ENCODE data around the gene FAM169A.

FAM169A gene

GRCh38 chr5:74738406-74738805 lies 127.8 kb downstream of the FAM169A start:
- H3K27ac ChIP-seq (ENCODE audit: low read depth, low read length, poor library complexity, severe bottlenecking), result no peak overlapping the region
- H3K4me2 ChIP-seq (ENCODE audit: low read length), result no peak overlapping the region
- H3K79me2 ChIP-seq (ENCODE audit: insufficient read depth, low read length), result no peaks in the 10 kb centered on the region
- H3K36me3 ChIP-seq (ENCODE audit: insufficient read depth, low read length), result peaks cover 79% of the 10 kb centered on the region
- no peaks in the 10 kb centered on the region for H3F3A ChIP-seq (ENCODE audit: insufficient read depth, low read length)
- H3K27me3 ChIP-seq (ENCODE audit: insufficient read depth, low read length), result no peaks in the 10 kb centered on the region
- TF ChIP-seq CTCF (IDR thresholded peaks at IDR 0.05; ENCODE audit: low read length), result no peak
- no peak for TF ChIP-seq EZH2 (IDR thresholded peaks at IDR 0.05; ENCODE audit: borderline replicate concordance, low read length)
- H3K9me2 ChIP-seq (ENCODE audit: low read depth, low read length), result no peaks in the 10 kb centered on the region
- H3K4me1 ChIP-seq (ENCODE audit: insufficient read depth, low read length, severe bottlenecking), result no peaks in the 10 kb centered on the region
- H2AFZ ChIP-seq (ENCODE audit: low read length), result no peak overlapping the region
- no peak overlapping the region for H3K9ac ChIP-seq (ENCODE audit: low read length)
- H3K4me3 ChIP-seq (ENCODE audit: low read depth, low read length, poor library complexity, severe bottlenecking), result no peak overlapping the region
- no peaks in the 10 kb centered on the region for H3K9me3 ChIP-seq (ENCODE audit: low read length)
- H4K20me1 ChIP-seq (ENCODE audit: insufficient read depth, low read length), result no peaks in the 10 kb centered on the region

GRCh38 chr5:74736759-74737158 lies 129.4 kb downstream of the FAM169A start:
- no peak overlapping the region for H3K9ac ChIP-seq (ENCODE audit: low read length)
- H3F3A ChIP-seq (ENCODE audit: insufficient read depth, low read length), result no peaks in the 10 kb centered on the region
- no peaks in the 10 kb centered on the region for H3K27me3 ChIP-seq (ENCODE audit: insufficient read depth, low read length)
- no peak overlapping the region for H3K4me3 ChIP-seq (ENCODE audit: low read depth, low read length, poor library complexity, severe bottlenecking)
- H3K9me2 ChIP-seq (ENCODE audit: low read depth, low read length), result no peaks in the 10 kb centered on the region
- H3K27ac ChIP-seq (ENCODE audit: low read depth, low read length, poor library complexity, severe bottlenecking), result no peak overlapping the region
- H3K36me3 ChIP-seq (ENCODE audit: insufficient read depth, low read length), result peaks cover 79% of the 10 kb centered on the region
- no peaks in the 10 kb centered on the region for H4K20me1 ChIP-seq (ENCODE audit: insufficient read depth, low read length)
- no peak overlapping the region for H3K4me2 ChIP-seq (ENCODE audit: low read length)
- H3K79me2 ChIP-seq (ENCODE audit: insufficient read depth, low read length), result no peaks in the 10 kb centered on the region
- H3K9me3 ChIP-seq (ENCODE audit: low read length), result no peaks in the 10 kb centered on the region
- TF ChIP-seq CTCF (IDR thresholded peaks at IDR 0.05; ENCODE audit: low read length) (no peak), EZH2 (IDR thresholded peaks at IDR 0.05; ENCODE audit: borderline replicate concordance, low read length) (no peak)
- H2AFZ ChIP-seq (ENCODE audit: low read length), result no peak overlapping the region
- H3K4me1 ChIP-seq (ENCODE audit: insufficient read depth, low read length, severe bottlenecking), result no peaks in the 10 kb centered on the region

Data from OCI-LY1 (cell line).